Sigmoid colon (tissue), 4 donors: Measurements from ENCODE around the gene RAB3IL1.

Source experiments
- EP300 ChIP-seq, 4 donors: sonication (generic); formaldehyde crosslinking; IDR thresholded peaks; one replicate each; pipeline ENCODE4 v1.6.1; 2017; ENCODE audit warnings: antibody characterized with exemption in 4 of 4
- POLR2AphosphoS5 ChIP-seq, 4 donors: sonication (generic); formaldehyde crosslinking; IDR thresholded peaks; one replicate each; pipeline ENCODE4 v1.6.1; 2017; ENCODE audit warnings: antibody characterized with exemption in 4 of 4
- TF ChIP-seq, protein P1 (sequence below), 4 experiments: fragments of 450-650 bp in 3 of 4; fragments of 200-600 bp in 1 of 4; IDR thresholded peaks; one replicate each; pipeline ENCODE4 v1.5.1; 2016 to 2019; ENCODE audit warnings: antibody characterized with exemption in 4 of 4, mild to moderate bottlenecking in 3 of 4, moderate library complexity in 2 of 4

DNA sequence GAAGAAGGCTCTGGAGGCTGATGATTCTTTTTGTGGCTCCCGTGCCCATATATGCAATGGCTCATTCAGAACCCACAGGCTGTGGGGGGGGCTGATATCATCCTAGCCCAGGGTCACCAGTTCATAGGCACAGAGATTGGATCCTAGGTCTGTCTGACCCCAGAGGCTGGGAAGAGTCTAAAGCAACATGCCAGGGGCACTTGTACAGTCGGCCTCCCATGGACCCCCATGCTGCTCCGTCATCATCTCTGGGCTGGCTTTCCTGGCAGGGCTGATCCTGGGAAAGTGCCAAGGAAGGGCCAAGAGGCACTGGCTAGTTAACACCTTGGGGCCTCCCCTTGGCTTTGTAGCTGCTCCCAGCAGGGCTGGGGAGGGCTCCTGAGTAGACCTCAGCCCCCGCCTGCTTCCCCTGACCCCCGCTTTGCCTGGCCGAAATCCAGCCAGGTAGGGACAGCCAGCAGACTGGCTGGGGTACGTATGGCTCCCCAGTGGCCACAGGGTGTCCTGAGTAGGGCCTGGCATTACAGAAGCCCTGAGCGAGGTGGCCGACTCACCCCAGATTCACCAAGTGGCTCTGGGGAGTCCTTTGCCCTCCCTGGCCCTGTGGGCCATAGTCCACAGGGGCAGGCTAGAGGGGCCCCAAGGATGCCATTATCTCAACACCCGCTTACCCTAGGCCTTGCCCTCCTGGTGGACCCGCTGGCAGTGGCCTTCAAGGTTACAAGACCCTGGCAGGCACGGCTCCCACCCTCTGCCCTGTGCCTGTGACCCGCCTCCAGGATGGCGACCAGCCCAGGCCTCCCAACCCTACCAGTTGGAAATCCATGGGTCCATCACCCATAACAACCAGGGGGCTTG, 48.6 kb downstream of the RAB3IL1 start:
- TF ChIP-seq, protein P1, sequence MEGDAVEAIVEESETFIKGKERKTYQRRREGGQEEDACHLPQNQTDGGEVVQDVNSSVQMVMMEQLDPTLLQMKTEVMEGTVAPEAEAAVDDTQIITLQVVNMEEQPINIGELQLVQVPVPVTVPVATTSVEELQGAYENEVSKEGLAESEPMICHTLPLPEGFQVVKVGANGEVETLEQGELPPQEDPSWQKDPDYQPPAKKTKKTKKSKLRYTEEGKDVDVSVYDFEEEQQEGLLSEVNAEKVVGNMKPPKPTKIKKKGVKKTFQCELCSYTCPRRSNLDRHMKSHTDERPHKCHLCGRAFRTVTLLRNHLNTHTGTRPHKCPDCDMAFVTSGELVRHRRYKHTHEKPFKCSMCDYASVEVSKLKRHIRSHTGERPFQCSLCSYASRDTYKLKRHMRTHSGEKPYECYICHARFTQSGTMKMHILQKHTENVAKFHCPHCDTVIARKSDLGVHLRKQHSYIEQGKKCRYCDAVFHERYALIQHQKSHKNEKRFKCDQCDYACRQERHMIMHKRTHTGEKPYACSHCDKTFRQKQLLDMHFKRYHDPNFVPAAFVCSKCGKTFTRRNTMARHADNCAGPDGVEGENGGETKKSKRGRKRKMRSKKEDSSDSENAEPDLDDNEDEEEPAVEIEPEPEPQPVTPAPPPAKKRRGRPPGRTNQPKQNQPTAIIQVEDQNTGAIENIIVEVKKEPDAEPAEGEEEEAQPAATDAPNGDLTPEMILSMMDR (IDR thresholded peaks at IDR 0.05), result no peak
- no peak for TF ChIP-seq EP300 (IDR thresholded peaks at IDR 0.05)
- TF ChIP-seq POLR2AphosphoS5 (IDR thresholded peaks at IDR 0.05), result no peak
